KMS-11 (cell line): ENCODE data around the gene SHROOM4.

Source experiments
- H2AFZ ChIP-seq: fragments of 200-600 bp; sonication (generic); 2 replicates; pipeline ENCODE4 v1.6.1; 2016; ENCODE audit warnings: antibody characterized with exemption, mixed run types, low read depth
- H3K27ac ChIP-seq: fragments of 200-600 bp; sonication (generic); 2 replicates; pipeline ENCODE4 v1.6.1; 2016; ENCODE audit warnings: mild to moderate bottlenecking, mixed run types
- H3K27me3 ChIP-seq: fragments of 200-600 bp; sonication (generic); 2 replicates; pipeline ENCODE4 v1.6.1; 2017; ENCODE audit warnings: mild to moderate bottlenecking, low read depth, mixed run types, moderate library complexity; ENCODE audit not compliant: insufficient read depth
- H3K36me3 ChIP-seq: fragments of 200-600 bp; sonication (generic); 2 replicates; pipeline ENCODE4 v1.6.1; 2017; ENCODE audit warnings: mild to moderate bottlenecking, mixed run types; ENCODE audit not compliant: insufficient read depth
- H3K4me1 ChIP-seq: fragments of 200-600 bp; sonication (generic); 2 replicates; pipeline ENCODE4 v1.6.1; 2016; ENCODE audit warnings: mild to moderate bottlenecking, low read depth, mixed run types; ENCODE audit not compliant: poor library complexity, severe bottlenecking
- H3K4me2 ChIP-seq: fragments of 200-600 bp; sonication (generic); 2 replicates; pipeline ENCODE4 v1.7.0; 2016; ENCODE audit warnings: mild to moderate bottlenecking, mixed run types
- H3K4me3 ChIP-seq: fragments of 200-600 bp; sonication (generic); IDR thresholded peaks from 2 replicates; pipeline ENCODE4 v1.6.1; 2017; ENCODE audit warnings: low read depth, low read length, mixed read lengths; ENCODE audit not compliant: insufficient read depth
- H3K79me2 ChIP-seq: fragments of 200-600 bp; sonication (generic); 2 replicates; pipeline ENCODE4 v1.6.1; 2016; ENCODE audit warnings: low read depth, mixed run types; ENCODE audit not compliant: insufficient read depth
- H3K9ac ChIP-seq: fragments of 200-600 bp; sonication (generic); 2 replicates; pipeline ENCODE4 v1.6.1; 2016; ENCODE audit warnings: mild to moderate bottlenecking, mixed run types
- H4K20me1 ChIP-seq: fragments of 200-600 bp; sonication (generic); 2 replicates; pipeline ENCODE4 v1.6.1; 2016; ENCODE audit warnings: mild to moderate bottlenecking, mixed run types; ENCODE audit not compliant: insufficient read depth
- TF ChIP-seq, protein P1 (sequence below): fragments of 200-600 bp; sonication (generic); conservative IDR thresholded peaks from 2 replicates; pipeline ENCODE4 v1.6.1; 2017; ENCODE audit warnings: low read depth, mild to moderate bottlenecking, antibody characterized with exemption, low read length, moderate library complexity, mixed read lengths

SHROOM4 gene

DNA sequence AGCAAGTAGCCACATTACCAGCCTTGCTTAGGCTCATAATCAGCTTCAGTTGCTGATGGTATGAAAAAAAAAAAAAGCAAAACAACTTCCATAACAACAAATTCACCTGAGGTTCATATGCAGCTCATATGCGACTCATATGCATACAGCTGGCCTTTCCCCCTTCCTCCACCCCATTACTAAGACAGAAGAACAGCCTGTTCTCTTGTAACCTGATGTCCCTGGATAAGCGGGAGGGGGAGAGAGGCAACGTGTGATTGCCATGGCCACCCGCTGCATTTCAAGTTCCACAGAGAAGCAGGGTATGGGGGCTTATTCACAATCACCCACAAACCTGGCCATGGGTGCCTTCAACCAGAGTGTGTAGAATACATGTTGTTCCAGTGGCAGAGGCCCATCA is 248.3 kb downstream of the SHROOM4 start:
- no peak overlapping the region for H2AFZ ChIP-seq
- H3K27ac ChIP-seq: no peak overlapping the region
- no peak overlapping the region for H3K4me2 ChIP-seq
- H4K20me1 ChIP-seq: no peaks in the 10 kb centered on the region
- H3K4me1 ChIP-seq: no peaks in the 10 kb centered on the region
- H3K27me3 ChIP-seq: no peaks in the 10 kb centered on the region
- H3K9ac ChIP-seq: no peak overlapping the region
- H3K79me2 ChIP-seq: no peaks in the 10 kb centered on the region
- no peak overlapping the region for H3K4me3 ChIP-seq
- TF ChIP-seq, protein P1, sequence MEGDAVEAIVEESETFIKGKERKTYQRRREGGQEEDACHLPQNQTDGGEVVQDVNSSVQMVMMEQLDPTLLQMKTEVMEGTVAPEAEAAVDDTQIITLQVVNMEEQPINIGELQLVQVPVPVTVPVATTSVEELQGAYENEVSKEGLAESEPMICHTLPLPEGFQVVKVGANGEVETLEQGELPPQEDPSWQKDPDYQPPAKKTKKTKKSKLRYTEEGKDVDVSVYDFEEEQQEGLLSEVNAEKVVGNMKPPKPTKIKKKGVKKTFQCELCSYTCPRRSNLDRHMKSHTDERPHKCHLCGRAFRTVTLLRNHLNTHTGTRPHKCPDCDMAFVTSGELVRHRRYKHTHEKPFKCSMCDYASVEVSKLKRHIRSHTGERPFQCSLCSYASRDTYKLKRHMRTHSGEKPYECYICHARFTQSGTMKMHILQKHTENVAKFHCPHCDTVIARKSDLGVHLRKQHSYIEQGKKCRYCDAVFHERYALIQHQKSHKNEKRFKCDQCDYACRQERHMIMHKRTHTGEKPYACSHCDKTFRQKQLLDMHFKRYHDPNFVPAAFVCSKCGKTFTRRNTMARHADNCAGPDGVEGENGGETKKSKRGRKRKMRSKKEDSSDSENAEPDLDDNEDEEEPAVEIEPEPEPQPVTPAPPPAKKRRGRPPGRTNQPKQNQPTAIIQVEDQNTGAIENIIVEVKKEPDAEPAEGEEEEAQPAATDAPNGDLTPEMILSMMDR: no peak
- H3K36me3 ChIP-seq: no peaks in the 10 kb centered on the region
